ENCODE measurements around the gene DDX27. TPM values are rescaled to one million over a fixed set of nuclear protein-coding genes. Genes with fewer than 3 reads are reported as not detected.

Gene DDX27
- polyA plus RNA-seq, 1 experiment, result 31.9 TPM

GRCh38 chr20:49283176-49283702 lies 64.0 kb downstream of the DDX27 start:
- CTCF ChIA-PET, result interaction anchor here (0.6 kb wide), 1 partner anchor 86 kb away, joined by 3 read pairs; no protein-coding TSS in a partner anchor
- Histone ChIP-seq H3K27me3 (ENCODE audit: control insufficient read depth, insufficient read depth, low read length) (no peaks in the 10 kb centered on the region), H3K36me3 (ENCODE audit: control insufficient read depth, insufficient read depth, low read length) (peaks cover 56% of the 10 kb centered on the region), H3K4me3 (ENCODE audit: low read depth, low read length) (no peak overlapping the region)
- no peak for TF ChIP-seq CTCF (IDR thresholded peaks at IDR 0.05; ENCODE audit: insufficient read depth, low read depth, low read length)
- POLR2A ChIA-PET, result interaction anchor here (0.6 kb wide), 1 partner anchor 19 kb away, joined by 3 read pairs; no protein-coding TSS in a partner anchor
- DNase-seq (ENCODE audit: low read depth), result no peak

- POLR2A ChIA-PET, result interaction anchor here (0.6 kb wide), 1 partner anchor 18 kb away, joined by 3 read pairs; no protein-coding TSS in a partner anchor
- Histone ChIP-seq H3K36me3 (ENCODE audit: control insufficient read depth, insufficient read depth, low read length) (peaks cover 57% of the 10 kb centered on the region), H3K4me3 (ENCODE audit: low read depth, low read length) (no peak overlapping the region), H3K27me3 (ENCODE audit: control insufficient read depth, insufficient read depth, low read length) (no peaks in the 10 kb centered on the region)
- no peak for TF ChIP-seq CTCF (IDR thresholded peaks at IDR 0.05; ENCODE audit: insufficient read depth, low read depth, low read length)
- CTCF ChIA-PET, result interaction anchor here (0.6 kb wide), 1 partner anchor 86 kb away, joined by 3 read pairs; no protein-coding TSS in a partner anchor
- DNase-seq (ENCODE audit: low read depth), result no peak
Measured at GRCh38 chr20:49283703-49284625, 64.7 kb downstream of the DDX27 start.

GRCh38 chr20:49284818-49285217 lies 65.6 kb downstream of the DDX27 start:
- Histone ChIP-seq H3K36me3 (ENCODE audit: control insufficient read depth, insufficient read depth, low read length) (peaks cover 59% of the 10 kb centered on the region), H3K4me3 (ENCODE audit: low read depth, low read length) (no peak overlapping the region), H3K27me3 (ENCODE audit: control insufficient read depth, insufficient read depth, low read length) (no peaks in the 10 kb centered on the region)
- no peak for TF ChIP-seq CTCF (IDR thresholded peaks at IDR 0.05; ENCODE audit: insufficient read depth, low read depth, low read length)
- ChIA-PET CTCF (no interaction called here), POLR2A (no interaction called here)
- DNase-seq (ENCODE audit: low read depth), result no peak

GRCh38 chr20:49285233-49285668 lies 66.0 kb downstream of the DDX27 start:
- POLR2A ChIA-PET, result no interaction called here
- Histone ChIP-seq H3K4me3 (ENCODE audit: low read depth, low read length) (no peak overlapping the region), H3K27me3 (ENCODE audit: control insufficient read depth, insufficient read depth, low read length) (no peaks in the 10 kb centered on the region), H3K36me3 (ENCODE audit: control insufficient read depth, insufficient read depth, low read length) (peaks cover 55% of the 10 kb centered on the region)
- CTCF ChIA-PET, result interaction anchor here (0.6 to 0.9 kb wide), 2 partner anchors 11 to 259 kb away, joined by 3 read pairs; no protein-coding TSS in a partner anchor
- no peak for TF ChIP-seq CTCF (IDR thresholded peaks at IDR 0.05; ENCODE audit: insufficient read depth, low read depth, low read length)
- no peak for DNase-seq (ENCODE audit: low read depth)

Measured in BJ (cell line).